A549 (cell line): ENCODE data around the gene TRPM2. TPM values are rescaled to one million over a fixed set of nuclear protein-coding genes. Genes with fewer than 3 reads are reported as not detected.

Experiments used
- ATAC-seq, 2 experiments: fragments of 200-7000 bp in 1 of 2; fragments of >200 bp in 1 of 2; cut with Nextera tagmentation in 1 of 2; cut with Tn5 transposase in 1 of 2; 3 replicates each; pipeline versions ENCODE4 v1.8.0 to v1.9.1; 2018 to 2020; ENCODE audit warnings: mild to moderate bottlenecking in 1 of 2, moderate library complexity in 1 of 2
- CTCF ChIA-PET: fragments of 300-600 bp; sonication (Branson Sonifier 250); formaldehyde crosslinking; extraction: SDS; loops from one replicate; lab custom pipeline; 2021; ENCODE audit warnings: antibody characterized with exemption, inconsistent platforms; lab: Yijun Ruan, JAX
- POLR2A ChIA-PET: fragments of 350-600 bp; formaldehyde crosslinking; extraction: SDS; loops from one replicate; lab custom pipeline; 2021; ENCODE audit warnings: antibody characterized with exemption, inconsistent platforms; lab: Yijun Ruan, JAX
- DNase-seq, 2 experiments: peaks; one replicate each; pipeline versions ENCODE4 v3.0.0 to v3.0.0-alpha.2; 2011 to 2016; ENCODE audit warnings: low read depth in 1 of 2, low spot score in 1 of 2
- FAIRE-seq: peaks from 2 replicates; lab custom pipeline; 2011; peaks lifted over from hg19 to GRCh38; lab: Jason Lieb, UNC
- H3K27ac ChIP-seq, 2 experiments: fragments of >200 bp; sonication (Bioruptor Twin); formaldehyde crosslinking; 3 replicates each; pipeline ENCODE4 v1.5.1; 2016 to 2017
- H3K4me1 ChIP-seq: fragments of >200 bp; sonication (Bioruptor Twin); formaldehyde crosslinking; 3 replicates; pipeline ENCODE4 v1.6.1; 2016
- H3K4me2 ChIP-seq: fragments of >200 bp; sonication (Bioruptor Twin); formaldehyde crosslinking; 3 replicates; pipeline ENCODE4 v1.6.1; 2016
- H3K4me3 ChIP-seq: fragments of >200 bp; sonication (Bioruptor Twin); formaldehyde crosslinking; 3 replicates; pipeline ENCODE4 v1.5.1; 2016
- H3K9me3 ChIP-seq: fragments of >200 bp; sonication (Bioruptor Twin); formaldehyde crosslinking; 3 replicates; pipeline ENCODE4 v1.6.1; 2016
- BHLHE40 ChIP-seq: IDR thresholded peaks from 2 replicates; pipeline ENCODE4 v1.6.1; 2012; ENCODE audit warnings: low read depth, low read length, inconsistent platforms
- CBX2 ChIP-seq: fragments of 200-600 bp; sonication (generic); IDR thresholded peaks from 2 replicates; pipeline ENCODE4 v1.6.1; 2016; ENCODE audit warnings: low read depth, mild to moderate bottlenecking, borderline replicate concordance
- CHD2 ChIP-seq: fragments of 150-350 bp; IDR thresholded peaks from 2 replicates; pipeline ENCODE4 v1.6.1; 2014; ENCODE audit warnings: low read length; ENCODE audit not compliant: partially characterized antibody
- E2F6 ChIP-seq: IDR thresholded peaks from 2 replicates; pipeline ENCODE4 v1.6.1; 2012; ENCODE audit warnings: low read depth, borderline replicate concordance
- ESRRA ChIP-seq: fragments of 150-350 bp; IDR thresholded peaks from 2 replicates; pipeline ENCODE4 v1.6.1; 2014; ENCODE audit warnings: mild to moderate bottlenecking, low read length, borderline replicate concordance
- FOSL2 ChIP-seq, 2 experiments: fragments of 450-650 bp in 1 of 2; fragments of >200 bp in 1 of 2; sonication (Bioruptor Twin) in 1 of 2; formaldehyde crosslinking; IDR thresholded peaks; 2 replicates each; pipeline versions ENCODE4 v1.5.0 to v1.6.1; 2016 to 2020; ENCODE audit warnings: mild to moderate bottlenecking in 1 of 2, moderate library complexity in 1 of 2
- HDAC2 ChIP-seq: fragments of 200-600 bp; sonication (generic); IDR thresholded peaks from 2 replicates; pipeline ENCODE4 v1.6.1; 2016
- HES2 ChIP-seq: fragments of >200 bp; sonication (Bioruptor Twin); formaldehyde crosslinking; IDR thresholded peaks from 2 replicates; pipeline ENCODE4 v1.6.1; 2016
- HOXB13 ChIP-seq: fragments of 250-450 bp; sonication (Bioruptor Pico); IDR thresholded peaks from 2 replicates; pipeline ENCODE4 v1.5.0; 2020; ENCODE audit warnings: low read depth, mild to moderate bottlenecking, moderate library complexity
- JUN ChIP-seq, 2 experiments: fragments of >200 bp; sonication (Bioruptor Twin); formaldehyde crosslinking; IDR thresholded peaks; 2 replicates in 1 of 2; 3 replicates in 1 of 2; pipeline ENCODE4 v1.6.1; 2016 to 2017
- KDM1A ChIP-seq: fragments of 200-600 bp; sonication (generic); IDR thresholded peaks from 2 replicates; pipeline ENCODE4 v1.6.1; 2016; ENCODE audit warnings: low read depth, mild to moderate bottlenecking
- MAFK ChIP-seq: fragments of 450-650 bp; IDR thresholded peaks from 2 replicates; pipeline ENCODE4 v1.6.1; 2014; ENCODE audit not compliant: partially characterized antibody
- NPAS2 ChIP-seq: fragments of 250-450 bp; sonication (Bioruptor Pico); IDR thresholded peaks from 2 replicates; pipeline ENCODE4 v1.8.0; 2022; ENCODE audit warnings: mild to moderate bottlenecking, moderate library complexity, borderline replicate concordance
- NR3C1 ChIP-seq: fragments of >200 bp; sonication (Bioruptor Twin); formaldehyde crosslinking; IDR thresholded peaks from 3 replicates; pipeline ENCODE4 v1.6.1; 2017
- RCOR1 ChIP-seq: fragments of 150-350 bp; IDR thresholded peaks from 2 replicates; pipeline ENCODE4 v1.6.1; 2014; ENCODE audit warnings: antibody characterized with exemption, low read length, low read depth
- REST ChIP-seq: fragments of 200-600 bp; sonication (generic); IDR thresholded peaks from 2 replicates; pipeline ENCODE4 v1.6.1; 2016; ENCODE audit warnings: antibody characterized with exemption, mild to moderate bottlenecking, moderate library complexity
- RFX5 ChIP-seq: fragments of 450-650 bp; IDR thresholded peaks from 2 replicates; pipeline ENCODE4 v1.7.1; 2014; ENCODE audit warnings: antibody characterized with exemption, mild to moderate bottlenecking, moderate library complexity
- TFCP2L1 ChIP-seq: fragments of 250-450 bp; sonication (Bioruptor Pico); IDR thresholded peaks from 2 replicates; pipeline ENCODE4 v1.5.0; 2021; ENCODE audit warnings: mild to moderate bottlenecking
- ZFP36 ChIP-seq: fragments of 450-650 bp; IDR thresholded peaks from 2 replicates; pipeline ENCODE4 v1.6.1; 2014; ENCODE audit warnings: borderline replicate concordance; ENCODE audit not compliant: partially characterized antibody
- ZSCAN20 ChIP-seq: fragments of 250-450 bp; sonication (Bioruptor Pico); IDR thresholded peaks from 2 replicates; pipeline ENCODE4 v1.8.0; 2022; ENCODE audit warnings: mild to moderate bottlenecking, moderate library complexity
- WGBS: methylation state at CpG from one replicate; pipeline ENCODE4 v1.1.6; 2017; ENCODE audit errors: missing lambda C conversion rate; 5-methylcytosine and 5-hydroxymethylcytosine counted together
- polyA plus RNA-seq, 4 experiments: library from polyadenylated mRNA; depleted of rRNA in 3 of 4; stranded (reverse); fragments of >200 nt; fragmentation: RNase III in 1 of 4; extraction: RNeasy Plus Mini Kit Qiagen cat#74134 plus additional on column Dnase treatment in 1 of 4; gene quantifications; 2 replicates in 3 of 4; 3 replicates in 1 of 4; pipeline ENCODE4 v1.2.3, GENCODE V29; 2011 to 2017

The TRPM2 gene
- polyA plus RNA-seq, 2 of the 4 experiments (the other 2 are of a cell fraction): 3.2 to 5.5 TPM

GRCh38 chr21:44331209-44331608 is 22.2 kb upstream of the TRPM2 start:
- no peak overlapping the region for H3K4me3 ChIP-seq
- 84% methylated on average over 5 of the region's 16 CpGs for WGBS
- TF ChIP-seq HOXB13 (CRISPR knock-in tag) (no peak), MAFK (no peak), ZSCAN20 (CRISPR knock-in tag) (no peak), KDM1A (no peak), RFX5 (no peak), CHD2 (no peak), BHLHE40 (no peak), CBX2 (no peak), ESRRA (no peak)
- H3K4me1 ChIP-seq: no peaks in the 10 kb centered on the region
- ChIA-PET CTCF (interaction anchor here (1.3 kb wide), 1 partner anchor 21 kb away, joined by 3 read pairs; no protein-coding TSS in a partner anchor), POLR2A (no interaction called here)
- no peak overlapping the region for H3K27ac ChIP-seq
- FAIRE-seq: no peak
- no peaks in the 10 kb centered on the region for H3K9me3 ChIP-seq
- DNase-seq: no peak
- no peak overlapping the region for H3K4me2 ChIP-seq
- ATAC-seq: no peak

GRCh38 chr21:44331650-44332307 is 21.6 kb upstream of the TRPM2 start:
- Histone ChIP-seq H3K27ac (no peak overlapping the region), H3K4me2 (no peak overlapping the region), H3K4me1 (no peaks in the 10 kb centered on the region), H3K9me3 (no peaks in the 10 kb centered on the region), H3K4me3 (no peak overlapping the region)
- ATAC-seq (no peak; a peak in 2 of 6 replicates), FAIRE-seq (no peak), DNase-seq (no peak)
- ChIA-PET POLR2A (no interaction called here), CTCF (interaction anchor here (1.3 kb wide), 1 partner anchor 22 kb away, joined by 3 read pairs; no protein-coding TSS in a partner anchor)
- TF ChIP-seq NR3C1: no peak
- TF ChIP-seq CHD2: no peak
- no peak for TF ChIP-seq TFCP2L1 (CRISPR knock-in tag)
- no peak for TF ChIP-seq RFX5
- TF ChIP-seq JUN (IDR thresholded peaks at IDR 0.05): no peak
- no peak for TF ChIP-seq KDM1A
- WGBS: 68% methylated on average over 8 of the region's 20 CpGs

- ChIA-PET CTCF (interaction anchor here (1.3 kb wide), 1 partner anchor 23 kb away, joined by 3 read pairs; no protein-coding TSS in a partner anchor), POLR2A (no interaction called here)
- no peak overlapping the region for H3K27ac ChIP-seq
- H3K4me1 ChIP-seq: no peaks in the 10 kb centered on the region
- DNase-seq (no peak), FAIRE-seq (no peak), ATAC-seq (no peak; a peak in 1 of 6 replicates)
- TF ChIP-seq ZFP36 (no peak), RFX5 (no peak), HDAC2 (no peak), HES2 (no peak), RCOR1 (no peak), E2F6 (no peak), KDM1A (no peak), TFCP2L1 (CRISPR knock-in tag) (no peak), NPAS2 (CRISPR knock-in tag) (no peak), FOSL2 (IDR thresholded peaks at IDR 0.05) (no peak), FOSL2 (CRISPR knock-in tag; IDR thresholded peaks at IDR 0.05) (no peak), REST (no peak), CHD2 (no peak)
- no peak overlapping the region for H3K4me3 ChIP-seq
- WGBS: 85% methylated on average over 13 of the region's 17 CpGs
- H3K4me2 ChIP-seq: no peak overlapping the region
- H3K9me3 ChIP-seq: no peaks in the 10 kb centered on the region
Measured at GRCh38 chr21:44332383-44332782, 21.0 kb upstream of the TRPM2 start.
